Measurements from ENCODE around the gene CALML4. TPM values are rescaled to one million over a fixed set of nuclear protein-coding genes. Genes with fewer than 3 reads are reported as not detected.

Gene CALML4
- total RNA-seq, 1 donor = 2.2 TPM

GRCh38 chr15:68210821-68211655 lies 5.9 kb upstream of the CALML4 start:
- DNase-seq (ENCODE audit: insufficient read length, low spot score, missing footprints) = peak; percentile 96
- peak overlapping the region; percentile 54 for H2AFZ ChIP-seq (ENCODE audit: low read length)
- no peaks in the 10 kb centered on the region for H3K27me3 ChIP-seq (ENCODE audit: insufficient read depth, low read length)
- peaks cover 27% of the 10 kb centered on the region for H3K79me2 ChIP-seq (ENCODE audit: insufficient read depth, low read length)
- peak; percentile 76 for TF ChIP-seq CTCF (IDR thresholded peaks at IDR 0.05; ENCODE audit: extremely low read depth, low read depth, low read length)
- peak overlapping the region; percentile 46 for H3K4me3 ChIP-seq (ENCODE audit: insufficient read depth, low read length)
- H3K36me3 ChIP-seq (ENCODE audit: insufficient read depth, low read length) = no peaks in the 10 kb centered on the region
- H3K4me2 ChIP-seq (ENCODE audit: insufficient read depth, low read length) = peak overlapping the region; percentile 69
- H4K20me1 ChIP-seq (ENCODE audit: insufficient read depth, low read length) = peaks cover 9% of the 10 kb centered on the region
- no peaks in the 10 kb centered on the region for H3K4me1 ChIP-seq (ENCODE audit: insufficient read depth, low read length)
- no peak overlapping the region for H3K27ac ChIP-seq (ENCODE audit: low read depth, low read length)
- H3K9me3 ChIP-seq (ENCODE audit: low read depth, low read length) = no peaks in the 10 kb centered on the region

GRCh38 chr15:68210409-68210756 lies 5.3 kb upstream of the CALML4 start:
- DNase-seq (ENCODE audit: insufficient read length, low spot score, missing footprints) = no peak
- H4K20me1 ChIP-seq (ENCODE audit: insufficient read depth, low read length) = peaks cover 14% of the 10 kb centered on the region
- no peaks in the 10 kb centered on the region for H3K4me1 ChIP-seq (ENCODE audit: insufficient read depth, low read length)
- no peaks in the 10 kb centered on the region for H3K36me3 ChIP-seq (ENCODE audit: insufficient read depth, low read length)
- H3K4me3 ChIP-seq (ENCODE audit: insufficient read depth, low read length) = peak overlapping the region; percentile 46
- peak overlapping the region; percentile 69 for H3K4me2 ChIP-seq (ENCODE audit: insufficient read depth, low read length)
- H3K27ac ChIP-seq (ENCODE audit: low read depth, low read length) = no peak overlapping the region
- no peaks in the 10 kb centered on the region for H3K27me3 ChIP-seq (ENCODE audit: insufficient read depth, low read length)
- peak overlapping the region; percentile 54 for H2AFZ ChIP-seq (ENCODE audit: low read length)
- no peak for TF ChIP-seq CTCF (IDR thresholded peaks at IDR 0.05; ENCODE audit: extremely low read depth, low read depth, low read length)
- no peaks in the 10 kb centered on the region for H3K9me3 ChIP-seq (ENCODE audit: low read depth, low read length)
- peaks cover 22% of the 10 kb centered on the region for H3K79me2 ChIP-seq (ENCODE audit: insufficient read depth, low read length)

GRCh38 chr15:68209735-68210408 lies 4.7 kb upstream of the CALML4 start:
- Histone ChIP-seq H3K36me3 (ENCODE audit: insufficient read depth, low read length) (no peaks in the 10 kb centered on the region), H3K9me3 (ENCODE audit: low read depth, low read length) (no peaks in the 10 kb centered on the region), H2AFZ (ENCODE audit: low read length) (no peak overlapping the region), H3K27me3 (ENCODE audit: insufficient read depth, low read length) (no peaks in the 10 kb centered on the region), H3K27ac (ENCODE audit: low read depth, low read length) (no peak overlapping the region), H3K79me2 (ENCODE audit: insufficient read depth, low read length) (peaks cover 17% of the 10 kb centered on the region), H3K4me3 (ENCODE audit: insufficient read depth, low read length) (no peak overlapping the region), H4K20me1 (ENCODE audit: insufficient read depth, low read length) (peaks cover 14% of the 10 kb centered on the region), H3K4me1 (ENCODE audit: insufficient read depth, low read length) (no peaks in the 10 kb centered on the region), H3K4me2 (ENCODE audit: insufficient read depth, low read length) (no peak overlapping the region)
- DNase-seq (ENCODE audit: insufficient read length, low spot score, missing footprints) = no peak
- no peak for TF ChIP-seq CTCF (IDR thresholded peaks at IDR 0.05; ENCODE audit: extremely low read depth, low read depth, low read length)

- no peak overlapping the region for H3K27ac ChIP-seq (ENCODE audit: low read depth, low read length)
- no peaks in the 10 kb centered on the region for H3K27me3 ChIP-seq (ENCODE audit: insufficient read depth, low read length)
- H3K4me3 ChIP-seq (ENCODE audit: insufficient read depth, low read length) = no peak overlapping the region
- no peak overlapping the region for H3K4me2 ChIP-seq (ENCODE audit: insufficient read depth, low read length)
- H3K4me1 ChIP-seq (ENCODE audit: insufficient read depth, low read length) = no peaks in the 10 kb centered on the region
- no peaks in the 10 kb centered on the region for H3K9me3 ChIP-seq (ENCODE audit: low read depth, low read length)
- H3K79me2 ChIP-seq (ENCODE audit: insufficient read depth, low read length) = peaks cover 13% of the 10 kb centered on the region
- peaks cover 14% of the 10 kb centered on the region for H4K20me1 ChIP-seq (ENCODE audit: insufficient read depth, low read length)
- DNase-seq (ENCODE audit: insufficient read length, low spot score, missing footprints) = no peak
- TF ChIP-seq CTCF (IDR thresholded peaks at IDR 0.05; ENCODE audit: extremely low read depth, low read depth, low read length) = no peak
- no peaks in the 10 kb centered on the region for H3K36me3 ChIP-seq (ENCODE audit: insufficient read depth, low read length)
- no peak overlapping the region for H2AFZ ChIP-seq (ENCODE audit: low read length)
Measured at GRCh38 chr15:68209272-68209671, 4.1 kb upstream of the CALML4 start.
